G401.6 (cell line): ENCODE measurements around the gene MSANTD1.
"Not testable (repeated sequence)": the region's sequence is repeated elsewhere in the genome, so short reads cannot be mapped to it uniquely, and the experiment has no call there.

ENCODE experiments used
- FAIRE-seq: peaks from 2 replicates; lab custom pipeline; 2012; peaks lifted over from hg19 to GRCh38; lab: Jason Lieb, UNC

Gene MSANTD1

DNA sequence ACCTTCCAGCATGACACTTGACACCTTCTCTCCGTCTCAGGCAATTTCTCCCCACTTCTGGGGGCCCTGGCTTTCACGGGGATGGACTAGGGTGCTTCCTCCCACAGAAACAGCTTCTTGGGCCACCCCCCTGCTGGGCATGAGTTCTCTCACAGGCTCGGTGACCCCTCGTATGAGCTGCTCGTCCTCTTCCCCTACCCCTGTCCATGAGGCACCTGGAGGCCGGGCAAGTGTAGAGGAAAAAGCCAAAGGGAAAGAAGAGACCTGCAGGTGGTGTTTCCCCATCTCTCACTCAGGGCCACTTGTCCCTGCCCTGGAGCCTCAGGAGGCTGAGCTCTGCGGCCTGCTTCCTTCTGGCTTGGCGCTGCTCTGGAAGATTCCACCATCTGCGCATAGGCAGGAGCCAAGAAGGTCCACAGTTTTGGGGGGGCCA, 41.9 kb downstream of the MSANTD1 start:
- FAIRE-seq, result no peak

DNA sequence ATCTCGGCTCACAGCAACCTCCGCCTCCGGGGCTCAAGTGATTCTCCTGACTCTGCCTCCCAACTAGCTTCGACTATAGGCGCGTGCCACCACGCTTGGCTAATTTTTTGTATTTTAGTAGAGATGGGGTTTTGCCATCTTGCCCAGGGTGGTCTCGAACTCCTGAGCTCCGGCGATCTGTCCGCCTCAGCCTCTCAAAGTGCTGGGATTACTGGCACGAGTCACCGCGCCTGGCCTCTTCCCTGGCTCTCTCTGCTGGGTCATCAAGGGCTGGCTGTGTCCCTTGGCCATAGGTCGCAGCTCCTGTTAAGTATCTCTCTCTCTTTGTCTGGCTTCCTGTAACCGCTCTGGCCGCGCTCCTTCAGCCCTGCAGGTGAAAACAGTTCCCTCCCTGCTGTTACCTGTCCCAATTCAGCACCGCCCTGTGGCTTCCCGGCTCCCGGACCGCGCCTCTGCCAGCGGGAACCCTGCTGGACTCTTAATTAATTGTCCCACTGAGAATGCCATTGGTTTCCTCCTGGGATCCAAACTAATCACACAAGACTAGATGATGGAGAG, 42.5 kb downstream of the MSANTD1 start:
- no peak for FAIRE-seq

DNA sequence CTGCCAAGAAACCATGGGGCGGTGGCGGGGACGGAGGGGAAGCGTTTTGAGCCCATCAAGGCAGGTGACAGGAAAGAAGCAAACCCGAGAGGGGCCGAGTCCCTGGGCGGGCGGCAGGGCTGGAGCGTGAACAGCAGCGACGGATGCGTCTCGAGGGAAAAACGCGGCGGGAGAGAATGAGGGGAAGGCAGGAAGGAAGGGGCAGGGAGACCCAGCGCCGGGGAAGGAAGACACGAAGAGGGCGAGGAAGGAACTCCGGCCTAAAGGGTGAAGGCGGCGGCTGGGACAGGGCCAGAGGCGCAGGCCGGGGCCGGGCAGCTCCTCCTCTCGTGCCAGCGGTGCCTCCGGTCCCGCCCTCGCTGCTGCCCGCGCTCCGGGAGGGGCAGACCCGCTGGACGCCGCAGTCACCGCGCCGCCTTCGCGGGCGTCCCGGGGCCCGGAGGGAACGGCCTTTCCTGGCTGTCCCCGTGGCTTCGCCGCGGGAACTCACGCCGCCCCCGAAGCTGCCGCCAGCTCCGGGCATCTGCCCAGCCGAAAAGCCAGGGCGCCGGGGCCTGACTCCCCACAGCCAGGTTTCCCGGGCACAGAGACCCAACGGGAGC, 43.1 kb downstream of the MSANTD1 start:
- FAIRE-seq, result no peak

DNA sequence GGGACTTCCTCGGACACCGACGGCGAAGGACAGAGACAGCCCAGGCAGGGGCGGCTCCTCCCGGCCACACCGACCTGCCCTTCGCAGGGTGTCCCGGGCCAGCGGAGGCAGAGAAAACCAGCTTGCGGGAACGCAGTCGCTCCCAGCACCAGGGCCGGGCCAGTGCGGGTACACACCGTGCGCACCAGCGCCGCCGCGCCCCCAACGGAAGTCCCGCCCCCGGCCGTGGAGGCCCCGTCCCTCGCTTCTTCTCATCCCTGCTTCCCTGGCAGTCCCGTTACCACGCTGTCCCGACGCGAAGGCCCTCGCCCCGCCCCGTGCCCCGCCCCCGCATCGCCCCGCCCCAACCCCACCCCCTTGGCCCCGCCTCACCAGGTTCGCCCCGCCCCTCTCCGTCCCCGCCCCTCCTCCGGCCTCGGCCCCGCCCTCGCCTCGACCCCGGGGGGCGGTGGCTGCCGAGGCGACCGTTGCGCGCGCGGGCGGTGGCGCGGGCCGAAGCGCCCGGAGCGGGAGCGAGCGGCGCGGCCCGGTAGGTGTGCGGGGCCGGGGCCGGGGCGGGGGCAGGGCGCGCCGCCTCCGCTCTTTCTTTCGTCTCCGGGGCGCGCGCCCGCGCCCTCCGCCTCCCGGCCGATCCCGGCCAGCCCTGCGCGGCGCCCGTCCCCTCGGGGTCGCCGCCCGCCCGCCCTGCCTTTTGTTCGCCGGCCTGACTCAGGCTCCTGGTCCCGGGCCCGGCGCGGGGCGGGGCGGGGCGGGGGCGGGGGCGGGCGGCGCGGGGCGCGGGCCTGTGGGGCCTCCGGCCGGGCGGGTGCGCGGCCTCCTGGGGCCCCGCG, 43.8 kb downstream of the MSANTD1 start, which contains the start of gene RGS12:
Gene RGS12, plus strand, starts transcription at position 451 of the 830 bp plus-strand sequence. CDS start 23,150 bp downstream, outside the sequence.
- no peak for FAIRE-seq

DNA sequence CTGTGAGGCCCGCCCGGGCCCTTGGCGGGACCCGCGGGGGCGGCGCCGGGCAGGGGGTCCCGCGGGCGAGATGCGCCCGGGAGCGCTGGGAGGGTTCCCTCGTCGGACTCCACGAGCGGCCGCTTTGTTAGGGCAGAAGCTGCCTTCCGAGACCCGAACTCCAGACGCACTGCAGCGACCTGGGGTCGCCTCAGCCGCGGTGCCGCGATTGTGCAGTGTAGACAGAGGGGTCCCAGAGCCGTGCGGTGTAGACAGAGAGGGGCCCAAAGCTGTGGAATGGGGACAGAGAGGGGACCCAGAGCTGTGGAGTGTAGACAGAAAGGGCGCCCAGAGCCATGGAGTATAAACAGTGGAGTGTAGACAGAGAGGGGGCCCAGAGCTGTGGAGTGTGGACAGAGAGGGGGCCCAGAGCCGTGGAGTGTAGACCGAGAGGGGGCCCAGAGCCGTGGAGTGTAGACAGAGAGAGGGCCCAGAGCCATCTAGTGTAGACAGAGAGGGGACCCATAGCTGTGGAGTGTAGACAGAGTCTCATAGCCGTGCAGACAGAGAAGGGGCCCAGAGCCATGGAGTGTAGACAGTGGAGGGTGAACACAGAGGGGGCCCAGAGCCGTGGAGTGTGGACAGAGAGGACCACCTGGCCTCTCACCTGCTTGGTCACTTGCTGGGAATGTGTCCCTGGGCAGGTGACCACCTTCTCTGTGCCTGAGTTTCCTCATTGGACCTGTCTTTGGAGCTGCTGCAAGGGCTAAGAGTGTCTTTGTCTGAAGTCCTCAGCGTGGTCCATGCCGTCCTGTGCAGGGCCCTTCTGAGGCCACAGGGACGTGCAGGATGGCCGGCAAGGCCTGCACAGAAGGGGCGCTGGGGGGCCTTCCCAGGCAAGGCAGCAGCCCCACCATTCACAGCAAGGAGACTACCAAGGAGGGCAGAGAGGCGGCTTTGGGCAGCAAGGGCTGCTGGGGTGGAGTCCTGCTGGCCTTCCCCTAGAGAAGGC, 44.7 kb downstream of the MSANTD1 start:
- no peak for FAIRE-seq

DNA sequence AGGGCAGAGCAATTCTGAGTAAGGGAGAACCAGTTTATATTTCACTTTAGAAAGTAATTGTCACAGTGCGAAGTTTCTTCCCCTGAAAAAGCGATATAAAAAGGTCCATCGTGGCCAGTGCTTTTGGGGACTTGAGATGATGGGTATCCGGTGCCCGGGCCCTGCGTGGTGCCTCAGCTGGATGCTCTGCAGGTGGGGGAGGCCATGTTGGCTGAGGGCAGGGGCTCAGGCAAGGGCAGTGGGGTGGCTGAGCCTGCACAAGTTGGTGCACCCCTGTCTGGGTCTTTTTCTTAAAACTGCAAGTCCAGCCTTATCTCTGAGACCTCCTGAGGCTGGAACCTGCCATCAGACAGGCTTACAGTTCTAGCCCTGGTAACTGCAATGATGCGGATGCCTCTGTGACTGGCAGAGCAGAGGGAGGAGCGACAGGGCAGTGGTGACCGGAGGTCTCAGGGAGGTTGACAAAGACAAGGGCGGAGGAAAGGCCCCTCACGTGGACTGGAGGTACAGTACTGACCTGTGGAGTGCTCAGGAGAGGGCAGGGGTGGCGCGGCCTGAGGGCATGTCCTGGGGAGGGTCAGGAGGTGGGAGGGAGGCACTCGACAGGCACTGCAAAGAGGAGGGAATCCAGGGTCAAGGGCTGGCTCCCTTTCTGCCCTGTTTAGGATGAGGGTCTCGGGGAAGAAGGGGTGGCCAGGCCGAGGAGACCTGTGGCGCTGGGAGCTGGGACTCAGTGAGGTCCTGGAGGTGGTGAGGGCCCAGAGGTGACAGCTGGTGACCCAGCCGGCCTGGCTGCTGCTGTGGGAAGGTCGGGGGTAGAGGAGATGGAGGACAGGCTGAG, 45.7 kb downstream of the MSANTD1 start:
- FAIRE-seq, result no peak

DNA sequence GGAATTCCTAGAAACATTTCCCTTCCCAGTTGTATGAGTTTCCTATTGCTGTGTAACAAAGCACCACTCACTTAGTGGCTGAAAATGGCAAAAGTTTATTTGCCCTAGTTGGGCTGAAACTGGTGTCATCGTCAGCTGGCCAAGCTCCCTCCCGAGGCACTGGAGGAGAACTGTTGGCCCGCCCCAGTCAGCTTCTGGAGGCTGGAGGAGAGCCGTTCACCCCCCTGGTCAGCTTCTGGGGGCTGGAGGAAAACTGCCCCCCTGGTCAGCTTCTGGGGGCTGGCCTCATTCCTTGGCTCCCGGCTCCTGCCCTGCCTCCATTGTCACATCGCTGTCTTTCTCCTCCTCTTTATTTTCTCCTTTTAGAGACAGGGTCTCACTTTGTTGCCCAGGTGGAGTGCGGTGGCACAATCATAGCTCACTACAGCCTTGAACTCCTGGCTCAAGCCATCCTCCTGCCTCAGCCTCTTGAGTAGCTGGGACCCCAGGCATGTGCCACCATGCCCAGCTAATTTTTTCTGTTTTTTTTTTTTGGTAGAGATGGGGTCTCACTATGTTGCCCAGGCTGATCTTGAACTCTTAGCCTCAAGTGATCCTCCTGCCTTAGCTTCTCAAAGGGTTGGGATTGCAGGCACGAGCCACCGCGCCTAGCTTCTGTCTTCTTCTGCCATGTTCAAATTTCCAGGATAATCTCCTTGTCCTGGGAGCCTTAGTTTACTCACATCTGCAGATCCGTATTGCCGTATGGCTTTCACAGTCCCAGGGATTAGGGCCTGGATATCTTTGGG, 47.1 kb downstream of the MSANTD1 start:
- no peak for FAIRE-seq

DNA sequence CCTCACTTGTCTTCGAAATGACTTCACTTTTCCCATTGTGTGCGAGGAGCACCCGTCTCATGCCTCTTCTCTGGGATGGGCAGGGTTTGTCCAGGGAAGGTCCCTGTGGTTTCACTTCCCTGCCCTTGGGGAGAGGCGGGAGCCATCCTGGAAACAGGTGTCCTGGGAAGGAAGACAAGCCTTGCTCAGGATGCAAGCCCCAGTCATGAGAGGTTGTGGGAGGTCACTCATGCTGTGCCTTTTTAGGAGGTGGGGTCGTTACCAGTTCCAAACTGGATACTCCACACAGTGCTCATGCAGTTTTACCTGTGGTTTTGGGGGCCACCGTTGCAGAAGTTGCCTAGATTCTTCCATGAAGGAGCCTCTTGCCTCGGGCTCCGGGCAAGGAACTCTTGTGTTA, 47.7 kb downstream of the MSANTD1 start:
- FAIRE-seq, result no peak

DNA sequence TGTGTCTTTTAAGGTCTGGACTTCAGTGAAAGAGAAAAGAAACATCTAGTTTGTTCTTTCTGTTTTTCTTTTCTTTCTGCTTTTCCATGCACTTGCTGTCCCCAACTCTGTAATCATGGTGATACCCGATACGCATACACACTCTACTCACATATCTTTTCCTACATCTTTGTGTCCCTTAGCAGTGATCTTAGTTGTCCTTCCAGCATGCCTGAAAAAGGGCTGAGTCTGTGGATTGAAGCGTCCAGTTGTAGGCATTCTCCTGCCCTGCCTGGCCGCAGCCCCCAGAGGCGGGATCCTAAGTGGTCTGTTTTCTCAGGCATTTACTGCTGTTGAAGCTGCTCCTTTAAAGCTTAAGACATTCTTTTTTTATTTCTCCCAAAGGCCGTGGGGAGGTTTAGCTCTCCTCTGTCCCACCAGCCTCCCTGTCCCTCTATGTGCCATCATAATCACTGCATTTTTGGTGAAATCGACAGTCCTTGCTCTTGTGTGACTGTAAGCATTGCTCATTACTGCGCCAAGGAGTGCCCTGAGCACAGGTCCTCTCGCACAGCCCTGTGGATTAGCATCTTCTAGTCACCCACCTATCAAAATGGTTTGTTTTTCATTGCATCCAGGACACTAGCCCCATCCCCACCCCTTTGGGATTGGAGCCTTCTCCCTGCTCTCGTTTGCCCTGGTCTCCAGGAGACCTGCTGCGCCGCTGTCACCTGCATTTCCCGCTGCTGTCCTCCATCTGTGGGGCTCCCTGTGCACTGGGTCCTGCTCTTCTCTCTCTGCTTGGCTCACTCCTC, 48.3 kb downstream of the MSANTD1 start:
- no peak for FAIRE-seq

DNA sequence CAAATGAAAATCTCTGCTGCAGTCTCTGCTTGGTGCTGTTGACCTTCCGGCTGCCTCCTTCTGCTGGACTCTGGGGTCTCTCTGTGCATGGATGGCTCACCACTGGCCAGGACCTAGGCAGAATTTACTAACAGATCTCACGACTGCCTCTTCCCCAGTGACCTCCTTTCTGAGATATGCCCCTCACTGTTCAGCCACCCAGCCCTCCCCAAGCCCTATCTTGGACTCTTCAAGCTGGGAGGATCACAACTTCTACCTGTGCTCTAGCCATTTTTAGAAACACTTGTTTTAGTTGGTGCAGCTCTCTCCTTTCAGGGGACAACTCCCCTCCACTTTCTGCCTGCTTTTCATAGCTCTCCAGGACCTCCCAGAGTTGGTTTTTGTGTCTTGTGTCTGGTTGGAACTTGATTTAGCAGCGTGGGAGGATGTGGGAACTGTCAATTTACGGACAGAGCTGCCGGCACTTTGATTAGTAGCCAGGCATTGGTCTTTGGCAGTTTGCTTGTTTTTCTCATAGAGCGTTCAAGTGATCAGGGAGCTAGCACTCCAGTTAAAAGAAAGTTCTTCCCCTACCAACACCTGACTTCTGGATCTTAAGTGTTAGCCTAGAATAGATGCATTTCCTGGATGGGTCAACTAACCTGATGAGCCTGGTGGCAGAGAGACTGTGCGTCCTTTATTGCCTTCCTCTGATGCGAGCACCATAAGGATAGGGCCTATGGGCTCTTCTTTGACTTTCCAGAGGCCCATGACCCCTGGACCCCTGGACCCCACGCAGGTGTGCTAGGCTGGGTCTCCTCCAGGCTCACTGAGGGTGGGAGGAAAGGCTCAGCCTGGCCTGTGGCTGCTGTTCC, 50.4 kb downstream of the MSANTD1 start:
- FAIRE-seq, result no peak

DNA sequence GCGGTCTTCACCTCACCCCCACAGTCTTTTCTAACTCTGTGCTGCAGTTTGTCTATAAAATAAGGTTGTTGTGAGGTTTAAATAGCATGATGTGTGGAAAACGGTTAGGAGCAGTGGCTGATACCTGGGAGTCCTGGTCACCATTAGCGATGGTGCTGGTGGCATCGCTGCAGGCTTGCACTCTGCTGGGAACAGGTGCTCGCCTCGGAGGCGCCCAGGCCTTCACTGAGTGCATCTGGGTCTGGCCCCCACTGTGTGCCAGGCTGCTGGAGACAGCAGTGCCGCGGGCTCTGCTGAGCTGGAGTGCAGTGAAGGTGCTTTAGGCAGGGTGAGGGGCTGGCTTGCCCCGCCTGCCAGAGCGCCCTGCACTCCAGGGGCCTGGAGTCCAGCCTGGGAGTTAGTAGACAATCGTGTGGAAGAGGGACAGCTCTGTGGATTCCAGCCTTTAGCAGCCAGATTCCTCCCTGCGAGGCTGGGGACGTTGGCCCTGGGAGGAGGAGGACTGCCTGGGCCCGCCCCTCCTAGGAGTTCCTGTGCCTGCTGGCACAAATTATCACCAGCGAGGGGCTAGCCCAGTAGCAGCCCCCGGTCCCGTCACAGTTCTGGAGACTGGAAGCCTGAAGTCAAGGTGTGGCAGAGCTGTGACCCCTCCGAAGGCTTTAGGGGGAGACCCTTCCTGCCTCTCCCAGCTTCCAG, 51.2 kb downstream of the MSANTD1 start:
- FAIRE-seq, result no peak

DNA sequence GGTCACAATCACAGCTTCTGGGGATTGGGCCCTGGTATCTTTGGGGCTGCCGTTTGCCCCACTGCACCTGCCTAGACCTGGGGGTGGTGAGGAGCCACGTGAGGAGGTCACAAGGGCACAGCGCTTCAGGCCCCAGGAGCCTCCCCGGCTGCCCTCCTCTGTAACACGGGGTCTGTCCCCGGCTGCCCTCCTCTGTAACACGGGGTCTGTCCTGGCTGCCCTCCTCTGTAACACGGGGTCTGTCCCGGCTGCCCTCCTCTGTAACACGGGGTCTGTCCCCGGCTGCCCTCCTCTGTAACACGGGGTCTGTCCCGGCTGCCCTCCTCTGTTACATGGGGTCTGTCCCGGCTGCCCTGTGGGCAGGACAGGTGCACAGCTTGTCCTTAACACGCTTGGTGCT, 51.9 kb downstream of the MSANTD1 start:
- not testable (repeated sequence) for FAIRE-seq

DNA sequence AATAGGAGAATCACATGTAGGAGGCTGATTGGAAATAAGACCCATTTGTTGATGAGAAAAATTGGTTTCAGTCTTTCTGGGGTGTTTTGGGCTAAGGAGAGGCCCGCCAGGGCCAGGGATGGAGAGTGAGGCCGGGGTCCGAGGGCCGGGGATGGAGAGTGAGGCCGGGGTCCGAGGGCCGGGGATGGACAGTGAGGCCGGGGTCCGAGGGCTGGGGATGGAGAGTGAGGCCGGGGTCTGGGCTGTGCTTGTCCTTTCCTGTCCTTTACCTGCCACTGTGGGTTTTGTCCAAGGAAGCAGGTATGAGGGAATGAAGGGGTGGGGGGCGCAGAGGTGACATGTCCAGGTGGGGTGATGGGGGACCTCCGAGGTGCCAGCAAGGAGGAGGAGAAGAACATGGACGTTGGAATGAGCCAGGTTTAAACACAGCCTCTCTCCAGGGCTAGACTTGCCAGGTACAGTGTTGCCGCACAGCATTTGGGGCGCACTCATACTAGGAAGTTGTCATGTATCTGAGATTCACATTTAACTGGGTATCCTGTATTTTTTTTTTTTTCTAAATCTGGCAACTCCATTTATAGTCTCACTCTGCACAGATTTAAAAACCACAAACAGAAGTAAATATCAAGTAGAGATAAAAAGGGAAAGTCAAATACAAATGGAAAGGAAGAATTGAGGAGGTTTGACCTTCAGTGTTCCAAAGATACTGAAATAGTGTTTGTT, 52.7 kb downstream of the MSANTD1 start:
- FAIRE-seq, result no peak

DNA sequence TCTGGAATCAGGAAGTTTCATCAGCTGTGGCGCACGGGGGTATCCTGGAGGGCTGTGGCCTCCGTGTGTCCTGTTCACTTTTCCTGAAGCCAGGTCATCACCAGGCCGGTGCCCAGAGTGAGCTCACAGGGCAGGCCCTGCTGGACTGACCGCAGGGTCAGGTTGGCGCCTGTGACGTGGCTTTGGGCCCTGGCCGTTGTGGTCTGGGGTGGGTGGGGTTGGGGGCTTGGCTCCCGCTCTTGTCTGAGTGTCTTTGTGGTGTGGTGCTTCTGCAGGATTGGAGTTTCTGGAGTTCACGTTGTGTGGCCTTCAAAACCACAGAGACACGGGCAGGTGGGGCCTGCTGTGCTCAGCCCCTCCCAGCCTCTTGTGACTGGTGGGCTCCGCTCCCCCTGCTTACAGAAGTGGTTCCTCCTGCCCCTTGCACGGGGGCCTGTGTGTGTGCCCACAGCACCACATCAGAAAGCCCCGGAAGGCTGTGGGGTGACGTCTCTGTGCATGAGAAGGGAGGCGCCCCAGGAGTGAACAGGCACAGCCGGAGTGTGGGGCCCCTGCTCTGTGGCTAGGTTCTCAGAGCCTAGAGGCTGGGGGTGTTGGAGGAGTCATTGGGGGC, 53.3 kb downstream of the MSANTD1 start:
- FAIRE-seq, result no peak

DNA sequence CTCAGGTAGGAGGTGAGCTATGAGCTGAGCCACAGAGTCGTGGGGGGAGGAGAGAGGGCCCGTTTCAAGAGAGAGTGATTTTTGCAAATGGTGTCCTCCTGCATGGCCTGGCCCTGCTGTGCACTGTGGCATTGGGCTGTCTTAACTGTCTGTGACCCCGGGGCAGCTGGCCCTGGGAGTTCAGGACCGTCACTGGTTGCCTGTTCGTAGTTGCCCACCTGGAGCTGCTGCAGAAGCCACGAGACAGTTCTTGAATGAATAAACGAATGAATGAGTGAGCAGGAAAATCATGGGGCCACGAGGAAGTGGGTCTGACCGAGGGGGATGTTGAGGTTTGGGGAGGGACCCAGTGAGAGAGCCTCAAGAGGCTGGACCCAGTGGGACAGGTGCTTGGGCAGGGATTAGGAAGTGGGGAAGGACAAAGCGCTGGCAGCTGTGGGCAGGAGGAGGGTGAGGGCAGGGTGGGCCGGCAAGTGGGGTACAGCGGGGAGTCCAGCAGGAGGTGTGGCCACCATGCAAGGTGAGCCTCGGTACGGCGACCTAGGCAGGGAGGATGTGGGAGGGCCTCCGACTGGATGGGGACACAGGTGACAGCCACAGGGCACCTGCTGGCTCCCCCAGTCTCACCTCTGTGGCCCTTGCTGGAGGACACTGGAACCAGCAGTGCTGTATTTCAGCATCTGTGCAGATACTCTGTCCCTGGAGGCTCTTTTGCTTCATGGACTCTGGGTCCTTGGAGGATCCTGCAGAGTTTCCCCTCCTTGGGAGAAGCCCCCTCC, 54.0 kb downstream of the MSANTD1 start:
- no peak for FAIRE-seq

DNA sequence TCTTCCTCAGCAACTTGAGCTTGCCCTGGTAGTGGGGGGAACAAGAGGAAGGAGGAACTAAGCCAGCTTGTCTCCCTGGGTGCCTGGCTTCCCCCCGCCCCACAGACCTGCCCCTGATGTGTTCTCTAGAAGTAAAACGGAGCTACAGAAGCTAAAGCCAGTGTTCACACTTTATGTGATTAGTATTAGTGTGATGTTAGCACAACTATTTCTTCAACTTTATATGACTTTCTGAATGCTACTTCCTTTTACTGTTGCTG, 54.5 kb downstream of the MSANTD1 start:
- no peak for FAIRE-seq
